ENCODE results near the gene MC3R.

MC3R gene

DNA sequence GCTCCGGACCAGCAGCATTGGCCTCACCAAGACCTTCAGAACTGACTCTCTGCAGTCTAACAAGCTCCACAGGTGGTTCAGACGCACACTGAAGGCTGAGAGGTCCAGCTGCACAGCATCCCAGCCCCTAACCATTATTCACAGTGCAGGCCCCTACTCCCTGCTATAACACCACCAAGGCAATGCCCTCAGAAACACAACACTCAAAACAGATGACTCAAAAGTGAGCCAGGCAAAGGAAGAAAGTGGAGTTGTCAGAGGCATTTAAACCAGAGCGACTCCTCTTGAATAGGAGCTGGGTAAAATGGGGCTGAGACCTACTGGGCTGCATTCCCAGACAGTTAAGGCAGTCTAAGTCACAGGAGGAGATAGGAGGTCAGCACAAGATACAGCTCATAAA is 20.5 kb upstream of the MC3R start:
- H3K4me3 ChIP-seq (ENCODE audit: insufficient read depth, low read length, poor library complexity, severe bottlenecking) = no peak overlapping the region
- no peak overlapping the region for H3K9ac ChIP-seq (ENCODE audit: low read length)
- no peak overlapping the region for H3K4me2 ChIP-seq (ENCODE audit: low read depth, low read length, poor library complexity, severe bottlenecking)
- H3K36me3 ChIP-seq (ENCODE audit: low read length) = no peaks in the 10 kb centered on the region
- no peaks in the 10 kb centered on the region for H4K20me1 ChIP-seq (ENCODE audit: low read depth, low read length)
- H3K27ac ChIP-seq (ENCODE audit: low read depth, low read length) = no peak overlapping the region
- H3K9me3 ChIP-seq (ENCODE audit: insufficient read depth, low read length) = no peaks in the 10 kb centered on the region
- no peak for TF ChIP-seq EZH2phosphoT487 (conservative IDR thresholded peaks at IDR 0.05; ENCODE audit: low read length)
- TF ChIP-seq, protein P1, sequence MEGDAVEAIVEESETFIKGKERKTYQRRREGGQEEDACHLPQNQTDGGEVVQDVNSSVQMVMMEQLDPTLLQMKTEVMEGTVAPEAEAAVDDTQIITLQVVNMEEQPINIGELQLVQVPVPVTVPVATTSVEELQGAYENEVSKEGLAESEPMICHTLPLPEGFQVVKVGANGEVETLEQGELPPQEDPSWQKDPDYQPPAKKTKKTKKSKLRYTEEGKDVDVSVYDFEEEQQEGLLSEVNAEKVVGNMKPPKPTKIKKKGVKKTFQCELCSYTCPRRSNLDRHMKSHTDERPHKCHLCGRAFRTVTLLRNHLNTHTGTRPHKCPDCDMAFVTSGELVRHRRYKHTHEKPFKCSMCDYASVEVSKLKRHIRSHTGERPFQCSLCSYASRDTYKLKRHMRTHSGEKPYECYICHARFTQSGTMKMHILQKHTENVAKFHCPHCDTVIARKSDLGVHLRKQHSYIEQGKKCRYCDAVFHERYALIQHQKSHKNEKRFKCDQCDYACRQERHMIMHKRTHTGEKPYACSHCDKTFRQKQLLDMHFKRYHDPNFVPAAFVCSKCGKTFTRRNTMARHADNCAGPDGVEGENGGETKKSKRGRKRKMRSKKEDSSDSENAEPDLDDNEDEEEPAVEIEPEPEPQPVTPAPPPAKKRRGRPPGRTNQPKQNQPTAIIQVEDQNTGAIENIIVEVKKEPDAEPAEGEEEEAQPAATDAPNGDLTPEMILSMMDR (IDR thresholded peaks at IDR 0.05; ENCODE audit: insufficient read depth, low read length, poor library complexity, severe bottlenecking) = no peak
- no peaks in the 10 kb centered on the region for H3K79me2 ChIP-seq (ENCODE audit: insufficient read depth, low read length)
- H3F3A ChIP-seq (ENCODE audit: insufficient read depth) = no peaks in the 10 kb centered on the region
- no peak overlapping the region for H2AFZ ChIP-seq (ENCODE audit: low read depth, low read length, severe bottlenecking)
- H3K27me3 ChIP-seq (ENCODE audit: low read length) = no peaks in the 10 kb centered on the region; the same call in 1 of the 2 replicates
- H3K9me2 ChIP-seq (replicated peaks; ENCODE audit: insufficient read depth, low read length) = no peaks in the 10 kb centered on the region

DNA sequence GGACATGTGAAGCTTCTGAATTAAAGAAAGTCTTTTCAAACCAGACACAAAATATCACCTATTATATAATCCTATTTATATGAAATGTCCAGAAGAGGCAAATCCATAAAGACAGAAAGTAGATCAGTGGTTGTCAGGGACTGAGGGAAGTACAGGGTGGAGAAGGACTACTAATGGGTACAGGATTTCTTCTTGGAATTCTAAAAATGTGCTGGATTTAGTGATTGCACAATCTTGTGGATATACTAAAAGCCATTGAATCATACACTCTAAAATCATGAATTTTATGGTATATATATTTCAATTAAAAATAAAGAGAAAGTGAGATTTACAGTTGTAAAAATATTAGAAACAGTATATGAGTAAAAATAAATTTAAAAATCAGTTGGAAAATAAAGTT is 18.7 kb upstream of the MC3R start:
- no peak overlapping the region for H3K9ac ChIP-seq (ENCODE audit: low read length)
- H3K9me2 ChIP-seq (replicated peaks; ENCODE audit: insufficient read depth, low read length) = no peaks in the 10 kb centered on the region
- H3K9me3 ChIP-seq (ENCODE audit: insufficient read depth, low read length) = no peaks in the 10 kb centered on the region
- no peak for TF ChIP-seq EZH2phosphoT487 (conservative IDR thresholded peaks at IDR 0.05; ENCODE audit: low read length)
- TF ChIP-seq, protein P1 (IDR thresholded peaks at IDR 0.05; ENCODE audit: insufficient read depth, low read length, poor library complexity, severe bottlenecking) = no peak
- H4K20me1 ChIP-seq (ENCODE audit: low read depth, low read length) = no peaks in the 10 kb centered on the region
- no peaks in the 10 kb centered on the region for H3F3A ChIP-seq (ENCODE audit: insufficient read depth)
- H2AFZ ChIP-seq (ENCODE audit: low read depth, low read length, severe bottlenecking) = no peak overlapping the region
- no peaks in the 10 kb centered on the region; the same call in 1 of the 2 replicates for H3K27me3 ChIP-seq (ENCODE audit: low read length)
- no peak overlapping the region for H3K4me2 ChIP-seq (ENCODE audit: low read depth, low read length, poor library complexity, severe bottlenecking)
- no peaks in the 10 kb centered on the region for H3K36me3 ChIP-seq (ENCODE audit: low read length)
- no peak overlapping the region for H3K27ac ChIP-seq (ENCODE audit: low read depth, low read length)
- no peak overlapping the region for H3K4me3 ChIP-seq (ENCODE audit: insufficient read depth, low read length, poor library complexity, severe bottlenecking)
- H3K79me2 ChIP-seq (ENCODE audit: insufficient read depth, low read length) = no peaks in the 10 kb centered on the region

DNA sequence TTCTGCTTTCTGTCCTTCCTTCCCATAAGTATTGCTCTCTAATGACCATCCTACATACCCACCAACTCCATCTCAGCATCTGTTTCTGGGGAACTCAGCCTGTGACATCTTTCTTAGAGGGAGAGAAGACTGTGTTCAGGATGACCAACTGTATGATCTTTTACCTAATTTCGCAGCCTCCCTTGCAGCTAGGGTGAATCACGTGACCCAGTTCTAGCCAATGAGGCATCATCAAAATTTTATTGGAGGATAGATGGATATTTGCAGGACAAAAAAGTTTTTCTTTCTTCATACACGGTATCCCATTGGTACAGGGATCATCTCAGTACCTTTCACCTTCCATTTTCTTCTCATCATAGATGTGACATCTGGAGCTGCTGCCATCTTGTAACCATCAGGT is 14.4 kb upstream of the MC3R start:
- Histone ChIP-seq H3K79me2 (ENCODE audit: insufficient read depth, low read length) (no peaks in the 10 kb centered on the region), H3K4me2 (ENCODE audit: low read depth, low read length, poor library complexity, severe bottlenecking) (no peak overlapping the region), H3K36me3 (ENCODE audit: low read length) (no peaks in the 10 kb centered on the region), H3K27ac (ENCODE audit: low read depth, low read length) (no peak overlapping the region), H3K9me3 (ENCODE audit: insufficient read depth, low read length) (no peaks in the 10 kb centered on the region), H3K4me3 (ENCODE audit: insufficient read depth, low read length, poor library complexity, severe bottlenecking) (no peak overlapping the region), H4K20me1 (ENCODE audit: low read depth, low read length) (no peaks in the 10 kb centered on the region), H3K9me2 (replicated peaks; ENCODE audit: insufficient read depth, low read length) (no peaks in the 10 kb centered on the region), H3K27me3 (ENCODE audit: low read length) (no peaks in the 10 kb centered on the region), H3K9ac (ENCODE audit: low read length) (no peak overlapping the region), H2AFZ (ENCODE audit: low read depth, low read length, severe bottlenecking) (no peak overlapping the region), H3F3A (ENCODE audit: insufficient read depth) (no peaks in the 10 kb centered on the region)
- TF ChIP-seq, protein P1 (IDR thresholded peaks at IDR 0.05; ENCODE audit: insufficient read depth, low read length, poor library complexity, severe bottlenecking) = no peak
- TF ChIP-seq EZH2phosphoT487 (conservative IDR thresholded peaks at IDR 0.05; ENCODE audit: low read length) = no peak

Measured in SU-DHL-6 (cell line).